ENCODE data around the gene MS4A6A.

Gene MS4A6A

GRCh38 chr11:60165538-60165937 lies 17.3 kb downstream of the MS4A6A start:
- no peak for TF ChIP-seq TAF1 (IDR thresholded peaks at IDR 0.05; ENCODE audit: borderline replicate concordance, insufficient read depth, low read length)

GRCh38 chr11:60164550-60165075 lies 18.3 kb downstream of the MS4A6A start:
- TF ChIP-seq POLR2AphosphoS5 (IDR thresholded peaks at IDR 0.05; ENCODE audit: low read depth, low read length), result no peak
- no peak for TF ChIP-seq REST (IDR thresholded peaks at IDR 0.05; ENCODE audit: insufficient read depth in 1 of 2, low read depth in 2 of 2, low read length in 2 of 2)
- TF ChIP-seq SIN3A (IDR thresholded peaks at IDR 0.05; ENCODE audit: borderline replicate concordance, insufficient read depth, low read length), result no peak
- TF ChIP-seq TAF1 (IDR thresholded peaks at IDR 0.05; ENCODE audit: borderline replicate concordance, insufficient read depth, low read length), result no peak
- TF ChIP-seq FOXP2 (optimal IDR thresholded peaks at IDR 0.05; ENCODE audit: borderline replicate concordance, extremely low read depth, extremely low read length, insufficient read depth), result no peak

DNA sequence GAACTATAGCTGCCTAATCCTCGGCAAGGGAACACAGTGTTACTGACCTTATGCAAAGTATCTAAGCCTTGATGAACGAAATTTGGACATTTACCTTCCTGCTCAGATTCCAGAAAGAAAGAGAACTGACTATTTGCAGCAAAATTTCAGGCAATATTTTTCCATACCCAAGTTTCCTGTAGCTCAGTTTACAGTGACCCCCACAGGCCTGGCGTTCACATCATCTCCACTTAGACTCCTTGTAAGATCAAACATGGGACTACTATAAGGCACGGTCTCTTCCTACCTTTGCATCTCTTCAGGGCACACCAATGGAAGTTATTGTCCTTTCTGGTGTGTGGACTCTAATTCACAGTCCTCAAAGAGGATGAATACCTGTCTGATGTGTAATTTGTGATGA lies 21.1 kb downstream of the MS4A6A start:
- TF ChIP-seq FOXP2 (optimal IDR thresholded peaks at IDR 0.05; ENCODE audit: borderline replicate concordance, extremely low read depth, extremely low read length, insufficient read depth), result no peak
- no peak for TF ChIP-seq SIN3A (IDR thresholded peaks at IDR 0.05; ENCODE audit: borderline replicate concordance, insufficient read depth, low read length)
- no peak for TF ChIP-seq REST (IDR thresholded peaks at IDR 0.05; ENCODE audit: insufficient read depth in 1 of 2, low read depth in 2 of 2, low read length in 2 of 2)
- no peak for TF ChIP-seq TAF1 (IDR thresholded peaks at IDR 0.05; ENCODE audit: borderline replicate concordance, insufficient read depth, low read length)
- TF ChIP-seq POLR2AphosphoS5 (IDR thresholded peaks at IDR 0.05; ENCODE audit: low read depth, low read length), result no peak

DNA sequence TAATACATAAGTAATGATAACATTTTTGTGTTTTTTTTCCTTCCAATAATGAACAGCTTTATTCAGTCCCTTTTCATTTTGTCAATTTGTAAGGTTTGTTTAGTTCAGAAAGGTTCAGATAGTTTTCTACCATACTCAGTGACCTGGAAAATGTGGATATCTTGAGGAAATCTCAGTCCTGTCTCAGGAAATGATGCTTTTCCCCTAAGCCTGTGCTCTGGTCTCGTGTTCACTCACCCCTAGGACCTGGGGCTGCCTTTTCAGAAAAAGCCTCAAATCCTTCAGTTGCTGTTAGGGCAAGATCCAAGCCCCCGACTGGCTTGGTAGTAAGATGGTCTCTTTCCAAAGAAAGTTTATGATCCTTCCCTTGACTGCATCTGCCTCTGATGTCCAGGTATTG lies 21.8 kb downstream of the MS4A6A start:
- TF ChIP-seq TAF1 (IDR thresholded peaks at IDR 0.05; ENCODE audit: borderline replicate concordance, insufficient read depth, low read length) (no peak), SIN3A (IDR thresholded peaks at IDR 0.05; ENCODE audit: borderline replicate concordance, insufficient read depth, low read length) (no peak), REST (IDR thresholded peaks at IDR 0.05; ENCODE audit: insufficient read depth in 1 of 2, low read depth in 2 of 2, low read length in 2 of 2) (no peak)

- no peak for TF ChIP-seq TAF1 (IDR thresholded peaks at IDR 0.05; ENCODE audit: borderline replicate concordance, insufficient read depth, low read length)
- TF ChIP-seq POLR2AphosphoS5 (IDR thresholded peaks at IDR 0.05; ENCODE audit: low read depth, low read length), result no peak
- TF ChIP-seq REST (IDR thresholded peaks at IDR 0.05; ENCODE audit: insufficient read depth in 1 of 2, low read depth in 2 of 2, low read length in 2 of 2), result no peak
These were observed 23.0 kb downstream of the MS4A6A start for GRCh38 chr11:60159868-60160267.
